Endothelial cell (in vitro differentiated cells): ENCODE results near the gene YJEFN3. TPM values are rescaled to one million over a fixed set of nuclear protein-coding genes. Genes with fewer than 3 reads are reported as not detected.

ENCODE experiments used
- DNase-seq: peaks from one replicate; pipeline ENCODE4 v3.0.0; 2021; ENCODE audit warnings: low spot score
- H3K27ac Mint-ChIP-seq: one replicate; pipeline ENCODE4 v1.8.0; 2021; ENCODE audit warnings: mixed read lengths, inconsistent platforms; ENCODE audit not compliant: unreplicated experiment
- H3K27me3 Mint-ChIP-seq: one replicate; pipeline ENCODE4 v1.8.0; 2021; ENCODE audit warnings: mild to moderate bottlenecking, moderate library complexity, mixed read lengths, inconsistent platforms; ENCODE audit not compliant: unreplicated experiment
- H3K36me3 Mint-ChIP-seq: one replicate; pipeline ENCODE4 v1.8.0; 2021; ENCODE audit warnings: mild to moderate bottlenecking, low read depth, mixed read lengths, inconsistent platforms; ENCODE audit not compliant: unreplicated experiment
- H3K4me1 Mint-ChIP-seq: one replicate; pipeline ENCODE4 v1.8.0; 2021; ENCODE audit warnings: mild to moderate bottlenecking, mixed read lengths, inconsistent platforms; ENCODE audit not compliant: unreplicated experiment
- H3K4me3 Mint-ChIP-seq: one replicate; pipeline ENCODE4 v1.8.0; 2021; ENCODE audit warnings: mild to moderate bottlenecking, mixed read lengths, inconsistent platforms; ENCODE audit not compliant: unreplicated experiment
- H3K9me3 Mint-ChIP-seq: one replicate; pipeline ENCODE4 v1.8.0; 2021; ENCODE audit warnings: mixed read lengths, inconsistent platforms; ENCODE audit not compliant: unreplicated experiment
- total RNA-seq: library from RNA; stranded (reverse); fragmentation: NEBNext Ultra II Directional; extraction: Animal tissue kit (Norgen Biotek cat#: 25700); gene quantifications from one replicate; pipeline ENCODE4 v1.2.1, GENCODE V29; 2021; ENCODE audit not compliant: unreplicated experiment
- TF ChIP-seq, protein P1 (sequence below): fragments of 200-600 bp; sonication (generic); IDR thresholded peaks from one replicate; pipeline ENCODE4 v1.5.0; 2021; ENCODE audit warnings: antibody characterized with exemption; ENCODE audit not compliant: unreplicated experiment

Gene YJEFN3
- total RNA-seq, 1 donor from 2014 or later: 5.2 TPM

- peak; percentile 88 for DNase-seq
- TF ChIP-seq, protein P1, sequence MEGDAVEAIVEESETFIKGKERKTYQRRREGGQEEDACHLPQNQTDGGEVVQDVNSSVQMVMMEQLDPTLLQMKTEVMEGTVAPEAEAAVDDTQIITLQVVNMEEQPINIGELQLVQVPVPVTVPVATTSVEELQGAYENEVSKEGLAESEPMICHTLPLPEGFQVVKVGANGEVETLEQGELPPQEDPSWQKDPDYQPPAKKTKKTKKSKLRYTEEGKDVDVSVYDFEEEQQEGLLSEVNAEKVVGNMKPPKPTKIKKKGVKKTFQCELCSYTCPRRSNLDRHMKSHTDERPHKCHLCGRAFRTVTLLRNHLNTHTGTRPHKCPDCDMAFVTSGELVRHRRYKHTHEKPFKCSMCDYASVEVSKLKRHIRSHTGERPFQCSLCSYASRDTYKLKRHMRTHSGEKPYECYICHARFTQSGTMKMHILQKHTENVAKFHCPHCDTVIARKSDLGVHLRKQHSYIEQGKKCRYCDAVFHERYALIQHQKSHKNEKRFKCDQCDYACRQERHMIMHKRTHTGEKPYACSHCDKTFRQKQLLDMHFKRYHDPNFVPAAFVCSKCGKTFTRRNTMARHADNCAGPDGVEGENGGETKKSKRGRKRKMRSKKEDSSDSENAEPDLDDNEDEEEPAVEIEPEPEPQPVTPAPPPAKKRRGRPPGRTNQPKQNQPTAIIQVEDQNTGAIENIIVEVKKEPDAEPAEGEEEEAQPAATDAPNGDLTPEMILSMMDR: peak; percentile 88
- Mint-ChIP-seq H3K4me1 (peaks cover 2% of the 10 kb centered on the region), H3K9me3 (no peaks in the 10 kb centered on the region), H3K27ac (no peak overlapping the region), H3K36me3 (peaks cover 7% of the 10 kb centered on the region), H3K27me3 (peaks cover 23% of the 10 kb centered on the region), H3K4me3 (peak overlapping the region; percentile 29)
Measured at GRCh38 chr19:19531951-19532805, 3.5 kb downstream of the YJEFN3 start.

GRCh38 chr19:19532806-19533701 is 4.3 kb downstream of the YJEFN3 start:
- no peaks in the 10 kb centered on the region for H3K9me3 Mint-ChIP-seq
- H3K27me3 Mint-ChIP-seq: peaks cover 25% of the 10 kb centered on the region
- TF ChIP-seq, protein P1: no peak
- peaks cover 2% of the 10 kb centered on the region for H3K4me1 Mint-ChIP-seq
- H3K36me3 Mint-ChIP-seq: peaks cover 7% of the 10 kb centered on the region
- no peak overlapping the region for H3K27ac Mint-ChIP-seq
- DNase-seq: no peak
- no peak overlapping the region for H3K4me3 Mint-ChIP-seq

DNA sequence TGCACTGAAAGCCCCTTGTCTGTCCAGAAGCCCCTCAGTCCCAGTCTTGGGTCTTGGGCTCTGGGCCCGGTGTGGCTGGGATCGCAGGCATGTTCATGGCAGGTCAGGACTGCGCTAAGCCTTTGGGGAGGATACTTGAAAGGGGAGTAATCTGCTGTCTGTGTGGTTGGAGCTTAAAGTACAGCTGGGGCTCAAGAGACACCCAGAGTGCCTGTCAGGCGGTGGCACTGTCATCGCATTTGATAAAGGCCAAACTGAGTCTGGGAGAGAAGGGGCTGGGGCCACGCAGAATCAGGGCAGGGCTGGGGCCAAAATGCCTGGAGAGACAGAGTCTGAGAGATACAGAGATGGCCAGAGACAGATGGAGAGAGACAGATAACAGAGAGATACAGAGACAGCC is 5.1 kb downstream of the YJEFN3 start:
- Mint-ChIP-seq H3K36me3 (peaks cover 10% of the 10 kb centered on the region), H3K9me3 (no peaks in the 10 kb centered on the region), H3K27me3 (peaks cover 27% of the 10 kb centered on the region), H3K27ac (peak overlapping the region; percentile 57), H3K4me1 (peaks cover 2% of the 10 kb centered on the region), H3K4me3 (peak overlapping the region; percentile 6)
- TF ChIP-seq, protein P1: no peak
- DNase-seq: no peak

DNA sequence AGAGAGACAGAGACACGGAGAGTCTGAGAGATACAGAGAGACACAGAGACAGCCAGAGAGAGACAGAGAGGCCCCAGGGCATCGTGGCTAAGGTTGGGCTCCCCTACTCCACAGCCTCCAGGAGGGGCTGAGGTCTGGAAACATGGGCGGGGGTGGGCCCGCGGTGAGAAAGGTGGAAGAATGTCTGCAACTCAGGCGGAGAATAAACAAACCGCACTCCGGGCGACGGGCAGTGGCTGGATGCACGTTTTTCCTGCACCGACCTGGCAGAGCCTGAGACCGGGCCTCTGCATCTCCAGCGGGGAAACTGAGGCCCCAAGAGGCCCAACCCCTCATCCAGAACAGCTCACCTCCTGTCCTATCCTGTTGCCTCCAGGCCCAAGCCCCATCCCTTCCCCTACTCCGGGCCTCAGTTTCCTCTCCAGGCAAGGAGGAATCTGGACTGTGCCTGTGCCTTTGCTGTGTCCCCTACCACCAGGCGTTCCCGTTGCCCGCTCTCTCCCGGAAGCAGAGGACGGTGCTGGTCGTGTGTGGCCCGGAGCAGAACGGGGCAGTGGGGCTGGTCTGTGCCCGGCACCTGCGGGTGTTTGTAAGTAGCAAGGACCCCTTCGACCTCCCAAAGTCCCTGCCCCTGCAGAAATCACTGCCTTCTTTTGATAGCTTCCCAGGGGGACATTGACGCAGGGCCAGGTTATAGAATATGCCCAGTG is 6.0 kb downstream of the YJEFN3 start:
- Mint-ChIP-seq H3K4me3 (peak overlapping the region; percentile 6), H3K27ac (no peak overlapping the region), H3K27me3 (peaks cover 26% of the 10 kb centered on the region), H3K36me3 (peaks cover 12% of the 10 kb centered on the region), H3K4me1 (peaks cover 2% of the 10 kb centered on the region), H3K9me3 (no peaks in the 10 kb centered on the region)
- DNase-seq: no peak
- TF ChIP-seq, protein P1: no peak
